NCI-H1930 (cell line): ENCODE measurements around the gene FBXO42.
"Not testable (repeated sequence)": the region's sequence is repeated elsewhere in the genome, so short reads cannot be mapped to it uniquely, and the experiment has no call there.

Source experiments
- DNase-seq, 2 experiments: peaks; one replicate each; lab custom pipeline; 2025; lab: John Stamatoyannopoulos, UW

FBXO42 gene

DNA sequence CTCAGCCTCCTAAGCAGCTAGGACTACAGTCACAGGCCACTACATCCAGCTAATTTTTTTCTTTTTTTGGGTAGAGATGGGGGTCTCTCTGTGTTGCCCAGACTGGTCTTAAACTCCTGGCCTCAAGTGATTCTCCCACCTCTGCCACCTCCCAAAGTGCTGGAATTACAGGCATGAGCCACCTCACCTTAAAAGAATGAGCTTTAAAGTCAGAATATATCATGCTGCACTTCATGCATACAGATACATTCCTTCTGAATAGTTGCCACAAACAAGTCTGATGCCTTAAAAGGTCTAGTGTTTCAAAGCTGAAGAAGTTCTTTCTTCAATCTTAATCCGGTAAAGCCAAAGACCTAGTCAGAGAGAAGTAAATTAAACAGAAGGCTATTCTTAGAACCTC, 91.5 kb downstream of the FBXO42 start:
- no peak for DNase-seq

DNA sequence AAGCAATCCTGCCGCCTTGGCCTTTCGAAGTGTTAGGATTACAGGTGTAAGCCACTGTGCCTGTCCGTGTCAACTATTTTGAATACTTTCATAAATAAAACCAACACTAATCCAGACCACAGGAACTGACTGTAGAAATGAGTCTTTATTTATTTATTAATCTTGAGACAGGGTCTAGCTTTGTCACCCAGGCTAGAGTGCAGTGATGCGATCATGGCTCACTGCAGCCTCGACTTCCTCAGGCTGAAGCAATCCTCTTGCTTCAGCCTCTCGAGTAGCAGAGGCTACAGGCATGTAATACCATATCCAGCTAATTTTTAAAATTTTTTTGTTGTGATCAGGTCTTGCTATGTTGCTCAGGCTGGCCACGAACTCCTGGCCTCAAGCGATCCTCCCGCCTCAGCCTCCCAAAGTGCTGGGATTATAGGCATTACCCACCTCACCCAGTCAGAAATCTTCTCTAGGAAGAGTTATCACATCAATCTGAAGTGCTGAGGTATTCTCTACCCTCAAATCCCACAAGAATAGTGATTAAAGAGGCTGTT, 93.6 kb downstream of the FBXO42 start:
- DNase-seq: no peak

DNA sequence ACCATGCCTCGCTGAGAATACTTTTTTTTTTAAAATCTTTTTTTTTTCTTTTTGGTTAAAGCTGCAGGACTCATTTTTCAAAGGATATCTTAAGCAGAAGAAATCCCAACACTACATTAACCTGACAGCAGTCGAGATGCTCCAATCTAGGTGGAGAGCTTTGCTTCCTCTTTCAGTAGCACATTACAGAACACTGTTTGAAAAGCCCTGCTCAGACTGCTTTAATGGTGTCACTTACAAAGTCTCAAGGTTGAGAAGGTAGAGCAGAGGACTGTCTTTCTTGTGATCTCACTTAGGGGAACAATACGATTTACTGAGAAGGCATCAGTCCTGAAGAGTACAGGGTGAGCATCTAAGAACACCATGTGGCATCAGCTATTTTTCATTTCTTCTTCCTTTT, 94.3 kb downstream of the FBXO42 start:
- no peak for DNase-seq

DNA sequence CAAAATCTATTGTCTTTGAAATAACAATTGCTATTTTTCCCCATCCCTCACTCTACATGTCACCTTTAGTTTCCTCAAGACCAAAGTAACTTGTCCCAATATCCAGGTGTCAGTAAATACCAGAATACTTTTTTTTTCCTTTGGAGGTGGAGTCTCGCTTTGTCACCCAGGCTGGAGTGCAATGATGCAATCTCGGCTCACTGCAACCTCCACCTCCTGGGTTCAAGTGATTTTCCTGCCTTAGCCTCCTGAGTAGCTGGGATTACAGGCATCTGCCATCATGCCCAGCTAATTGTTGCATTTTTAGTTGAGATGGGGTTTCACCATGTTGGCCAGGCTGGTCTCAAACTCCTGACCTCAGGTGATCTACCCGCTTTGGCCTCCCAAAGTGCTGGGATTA, 94.7 kb downstream of the FBXO42 start:
- DNase-seq: not testable (repeated sequence)

DNA sequence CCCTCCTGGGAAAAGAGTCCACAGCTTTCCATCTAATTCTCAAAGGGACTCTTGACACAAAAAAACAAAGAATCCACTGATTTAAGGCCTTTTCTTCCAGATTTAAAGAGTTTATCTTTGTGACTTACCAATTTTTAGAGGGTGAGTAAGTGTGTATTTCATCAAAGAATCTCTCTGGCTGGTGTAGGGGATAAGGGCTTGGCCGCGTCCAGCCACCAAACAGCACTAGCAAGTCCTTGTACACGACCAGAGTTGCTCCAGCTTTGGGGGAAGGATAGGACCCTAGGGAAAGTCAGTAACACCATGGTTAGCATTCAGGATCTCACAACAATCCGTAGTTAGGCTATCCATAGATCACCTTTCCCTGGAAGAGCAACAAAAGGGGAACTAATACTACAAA, 95.8 kb downstream of the FBXO42 start:
- no peak for DNase-seq

DNA sequence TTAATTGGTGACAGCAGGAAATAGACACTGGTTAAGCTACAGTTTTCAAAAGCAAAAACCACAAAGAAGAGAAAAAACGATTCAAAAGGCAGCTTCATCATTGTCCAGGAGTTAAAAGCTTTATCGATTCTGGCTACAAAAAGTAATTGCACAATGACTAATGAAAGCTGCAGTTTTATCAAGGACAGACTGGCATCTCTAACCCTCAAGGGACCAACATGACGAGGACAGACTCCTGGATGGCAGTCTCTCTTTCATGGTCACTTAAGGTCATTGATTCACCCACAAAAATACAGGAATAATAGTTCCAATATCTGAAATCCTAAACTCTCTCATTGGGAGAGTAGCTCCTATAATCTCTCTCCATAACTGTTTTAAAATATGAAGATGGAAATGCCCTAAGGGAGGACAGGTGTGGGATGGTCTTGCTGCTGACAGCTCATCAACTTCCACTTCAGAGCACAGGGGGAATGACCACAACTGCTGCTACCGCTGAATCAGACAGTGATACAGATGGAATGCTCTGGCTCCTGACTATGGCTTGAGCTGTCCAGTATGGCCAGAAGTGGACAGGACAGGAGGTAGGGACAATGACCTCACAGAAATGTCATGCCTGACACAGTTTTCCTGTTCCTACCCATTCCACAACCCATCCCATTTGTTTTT, 97.9 kb downstream of the FBXO42 start:
- DNase-seq: no peak

DNA sequence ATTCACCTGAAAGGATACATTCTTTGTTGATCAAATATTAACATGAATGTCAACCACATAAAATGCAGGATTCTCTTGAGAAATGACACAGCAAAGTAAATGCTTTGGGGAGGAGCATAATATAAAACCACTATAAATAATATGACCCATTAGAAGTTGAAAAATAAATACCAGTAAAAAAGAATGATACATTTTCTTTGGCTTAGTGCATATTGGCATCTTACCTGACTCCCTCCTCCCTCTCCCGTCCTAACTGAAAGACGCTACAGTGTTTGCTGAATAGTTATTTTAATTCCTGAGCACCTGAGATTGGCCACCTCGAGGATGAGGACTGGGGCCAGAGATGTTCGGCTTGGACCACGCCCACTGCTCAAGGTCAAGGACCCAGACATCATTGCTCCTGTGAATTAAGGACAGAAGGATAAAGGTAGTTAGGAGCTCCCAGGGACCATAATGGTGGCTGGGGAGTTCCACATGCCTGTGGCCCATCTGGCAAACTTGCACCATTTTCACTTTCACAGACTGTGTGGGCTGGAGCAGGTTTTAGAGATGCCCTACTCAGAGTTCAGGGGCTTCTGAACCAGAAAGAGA, 98.9 kb downstream of the FBXO42 start:
- no peak for DNase-seq

DNA sequence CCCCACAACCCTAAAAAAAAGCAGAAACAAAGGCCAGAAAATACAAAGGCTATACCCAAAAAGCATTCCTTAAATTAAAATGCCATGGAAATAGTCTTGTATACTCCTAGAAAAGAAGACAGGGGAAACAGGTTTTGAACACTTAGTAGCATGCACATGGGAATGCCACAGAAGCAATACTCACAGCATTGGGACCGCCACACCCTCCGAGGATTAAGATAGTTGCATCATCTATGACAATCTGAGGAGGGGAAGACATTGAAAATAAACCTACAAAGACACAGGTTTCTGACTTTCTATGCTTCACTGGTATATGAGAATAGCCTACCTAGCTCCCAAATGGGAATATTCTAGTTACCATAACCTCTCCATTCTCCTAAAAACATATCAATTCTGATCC, 99.4 kb downstream of the FBXO42 start:
- DNase-seq: no peak

DNA sequence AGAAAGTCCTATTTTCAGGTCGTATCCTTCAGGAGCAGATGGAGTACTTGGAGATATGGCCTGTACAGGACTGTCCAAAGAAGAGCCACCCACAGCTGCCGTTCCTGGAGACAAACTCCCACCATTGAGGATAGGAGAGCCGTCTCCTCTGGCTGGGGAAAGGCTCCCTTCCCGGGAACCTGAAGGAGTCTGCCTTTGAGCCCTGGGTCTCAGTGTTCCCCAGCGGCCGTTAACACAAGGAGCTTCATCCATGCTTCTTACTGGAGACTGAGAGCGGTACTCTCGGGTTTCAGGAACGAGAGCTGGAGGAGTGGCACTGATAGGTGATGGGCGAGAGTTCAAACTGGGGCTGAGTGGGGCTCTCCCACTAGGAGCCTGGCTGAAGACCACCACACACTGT, 100.9 kb downstream of the FBXO42 start:
- no peak for DNase-seq

DNA sequence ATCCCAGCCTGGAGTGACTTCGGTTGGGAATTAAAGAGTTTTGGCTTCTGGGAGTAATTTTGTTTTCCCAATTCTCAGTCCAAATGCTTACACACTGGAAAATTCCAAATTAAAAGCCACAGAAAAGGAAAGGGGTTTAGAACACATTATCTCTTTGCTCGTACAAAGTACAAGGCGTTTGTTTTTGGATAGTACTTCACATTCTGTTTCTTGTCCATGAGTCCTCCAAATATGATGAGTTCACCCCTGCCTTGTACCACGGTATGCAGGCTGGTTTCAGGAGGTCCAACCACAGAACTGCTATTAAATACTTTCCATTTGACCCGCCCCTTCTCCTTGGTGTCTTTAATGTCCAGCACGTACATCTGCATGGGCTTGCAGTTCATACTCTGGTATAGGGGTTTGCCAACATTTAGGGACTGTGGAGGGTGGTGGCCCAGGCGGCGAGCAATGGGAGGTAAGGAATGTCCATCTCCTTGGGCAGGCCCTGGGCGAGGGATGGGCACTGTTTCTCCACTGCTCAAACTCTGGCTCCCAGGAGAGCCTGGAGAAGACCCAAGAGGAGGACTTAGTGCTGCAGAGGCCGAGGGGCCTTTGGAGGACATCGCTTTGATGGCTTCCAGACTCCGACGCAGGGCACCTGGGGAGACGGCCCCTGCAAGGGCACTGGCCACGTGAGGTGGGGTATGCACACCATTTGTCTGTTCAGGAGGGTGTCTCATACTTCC, 101.6 kb downstream of the FBXO42 start:
- DNase-seq: no peak

DNA sequence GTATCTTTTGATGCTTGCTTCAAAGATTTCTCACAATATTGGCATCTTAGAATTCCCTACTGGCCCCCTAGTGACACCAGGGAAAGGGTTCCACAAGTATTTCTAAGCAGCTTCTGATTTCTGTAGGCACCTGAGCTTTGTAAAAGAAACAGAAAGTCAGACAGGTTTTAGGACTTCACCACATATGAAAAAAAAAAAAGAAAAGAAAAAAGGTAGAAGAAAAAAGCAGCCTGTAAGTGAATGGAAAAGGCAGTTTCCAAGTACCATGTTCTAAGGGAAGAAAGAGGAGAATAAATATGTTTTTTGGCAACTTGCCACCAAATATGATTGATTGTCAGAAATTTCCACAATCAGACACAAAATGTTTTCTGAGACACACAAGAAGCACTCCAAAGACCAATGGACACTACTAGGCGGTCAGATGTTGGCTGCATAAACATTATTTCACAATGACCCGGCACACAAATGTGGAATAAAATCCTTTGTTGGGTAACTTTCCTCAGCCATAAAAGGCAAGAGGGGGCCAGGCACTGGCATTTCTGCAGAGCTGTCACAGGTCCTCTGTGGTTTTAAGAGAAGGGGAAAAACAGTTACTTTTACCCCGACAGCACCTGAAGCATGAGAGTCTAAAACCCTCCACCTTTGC, 102.6 kb downstream of the FBXO42 start:
- no peak for DNase-seq

DNA sequence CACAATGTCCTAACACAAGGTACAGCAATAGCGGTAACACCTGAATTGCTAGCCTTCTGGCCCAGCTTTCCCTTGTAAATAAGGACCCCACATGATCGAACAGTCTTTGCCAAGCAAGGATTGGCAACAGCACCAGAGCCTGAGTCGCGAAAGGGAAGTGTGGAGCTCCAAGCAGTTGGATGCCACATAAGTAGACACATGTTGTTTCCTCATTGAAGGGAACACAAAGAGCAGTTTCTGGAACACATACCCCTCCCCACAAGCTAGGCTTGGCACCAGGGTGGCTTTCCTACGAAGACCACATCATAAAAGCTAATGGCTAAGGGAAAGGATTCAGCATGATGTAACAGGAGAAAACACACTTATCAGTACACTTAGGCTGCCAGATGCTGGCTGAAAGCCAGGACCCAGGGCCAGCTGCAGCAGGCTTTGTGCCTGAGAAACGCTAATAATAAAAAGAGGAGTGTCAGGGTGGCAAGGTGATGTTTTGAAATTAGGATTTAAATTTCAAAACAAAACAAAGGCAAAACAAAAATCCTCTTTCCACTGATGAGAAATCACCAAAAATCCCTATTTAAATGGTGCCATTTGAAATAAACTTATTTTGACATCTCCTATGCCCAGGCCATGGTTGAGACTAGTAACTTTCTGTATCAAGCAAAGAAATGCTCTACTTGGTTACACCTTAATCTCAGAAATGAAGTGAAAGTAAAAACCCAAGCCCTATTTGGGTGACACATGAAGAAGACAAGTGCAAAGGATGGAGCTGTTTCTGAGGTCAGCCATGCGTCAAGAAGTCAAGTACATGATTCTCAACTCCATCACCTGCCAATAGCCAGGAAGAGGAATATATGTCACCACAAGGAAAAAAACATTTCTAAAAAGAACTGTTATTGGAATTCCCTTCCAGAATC, 103.4 kb downstream of the FBXO42 start:
- DNase-seq: peak; percentile 35 to 78

DNA sequence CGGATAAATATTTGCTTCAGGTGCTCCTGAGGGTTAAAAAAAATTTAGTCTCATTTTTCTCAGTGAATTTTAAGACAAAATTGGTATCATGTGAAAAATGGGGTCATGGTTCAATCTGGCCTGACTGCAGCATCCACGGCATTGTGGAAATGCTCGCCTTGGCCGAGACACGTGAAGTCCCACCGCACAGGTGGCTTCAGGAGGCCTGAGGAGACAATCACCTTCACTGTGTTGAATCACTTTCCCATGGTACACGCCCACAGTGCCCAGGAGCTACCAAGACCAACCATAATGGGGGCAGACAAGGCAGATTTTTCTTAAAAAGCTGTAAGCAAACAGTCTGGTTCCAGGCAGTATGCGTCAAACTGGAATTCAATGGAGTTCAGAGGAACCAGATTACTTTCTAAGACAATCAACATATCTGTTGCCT, 104.3 kb downstream of the FBXO42 start:
- DNase-seq: no peak

DNA sequence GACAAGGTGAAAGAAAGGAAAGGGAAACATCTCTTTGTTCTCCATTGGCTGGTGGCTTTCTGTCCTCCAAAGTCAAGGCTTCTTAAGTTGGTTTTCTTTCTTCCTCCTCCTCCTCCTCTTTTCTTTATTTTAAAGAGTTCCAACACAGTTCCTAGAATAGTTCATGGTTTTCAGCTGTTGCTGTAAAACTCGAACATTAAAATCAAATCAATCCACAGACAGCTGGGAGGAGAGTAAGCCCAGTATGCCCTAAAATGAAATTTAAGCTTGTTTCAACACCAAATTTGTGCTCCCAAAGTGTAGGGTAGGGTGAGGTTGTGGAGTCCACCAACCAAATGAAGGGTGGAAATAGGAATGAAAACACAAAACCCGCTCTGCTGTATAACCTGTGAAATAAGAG, 104.8 kb downstream of the FBXO42 start:
- DNase-seq: no peak

DNA sequence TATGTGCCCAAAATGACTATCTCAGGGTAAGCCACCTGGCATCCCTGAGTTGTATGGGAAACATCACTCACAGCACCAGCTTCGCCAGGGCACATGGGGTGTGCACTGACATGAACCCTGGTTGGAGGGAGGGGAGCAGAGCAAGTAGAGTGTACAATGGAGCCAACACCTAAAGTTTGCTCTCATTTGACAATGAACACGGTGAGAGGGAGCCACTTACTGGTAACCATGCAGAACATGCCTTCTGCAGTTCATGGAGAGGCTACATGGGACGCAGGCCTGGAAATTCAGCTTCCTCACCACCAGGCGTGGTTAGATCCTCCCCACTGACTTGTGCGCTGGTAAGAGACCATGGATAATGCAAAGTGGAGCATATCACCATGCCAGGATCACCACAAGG, 105.3 kb downstream of the FBXO42 start:
- no peak for DNase-seq

DNA sequence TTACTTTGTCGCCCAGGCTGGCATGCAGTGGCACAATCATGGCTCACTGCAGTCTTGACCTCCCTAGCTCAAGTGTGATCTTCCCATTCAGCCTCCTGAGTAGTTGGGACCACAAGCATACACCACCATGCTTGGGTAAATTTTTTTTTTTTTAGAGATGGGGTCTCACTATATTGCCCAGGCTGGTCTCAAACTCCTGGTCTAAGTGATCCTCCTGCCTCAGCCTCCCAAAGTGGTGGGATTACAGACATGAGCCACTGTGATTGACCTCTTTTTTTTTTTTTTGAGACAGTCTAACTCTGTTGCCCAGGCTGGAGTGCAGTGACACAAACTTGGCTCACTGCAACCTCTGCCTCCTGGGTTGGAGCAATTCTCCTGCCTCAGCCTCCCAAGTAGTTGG, 106.0 kb downstream of the FBXO42 start:
- not testable (repeated sequence) for DNase-seq

DNA sequence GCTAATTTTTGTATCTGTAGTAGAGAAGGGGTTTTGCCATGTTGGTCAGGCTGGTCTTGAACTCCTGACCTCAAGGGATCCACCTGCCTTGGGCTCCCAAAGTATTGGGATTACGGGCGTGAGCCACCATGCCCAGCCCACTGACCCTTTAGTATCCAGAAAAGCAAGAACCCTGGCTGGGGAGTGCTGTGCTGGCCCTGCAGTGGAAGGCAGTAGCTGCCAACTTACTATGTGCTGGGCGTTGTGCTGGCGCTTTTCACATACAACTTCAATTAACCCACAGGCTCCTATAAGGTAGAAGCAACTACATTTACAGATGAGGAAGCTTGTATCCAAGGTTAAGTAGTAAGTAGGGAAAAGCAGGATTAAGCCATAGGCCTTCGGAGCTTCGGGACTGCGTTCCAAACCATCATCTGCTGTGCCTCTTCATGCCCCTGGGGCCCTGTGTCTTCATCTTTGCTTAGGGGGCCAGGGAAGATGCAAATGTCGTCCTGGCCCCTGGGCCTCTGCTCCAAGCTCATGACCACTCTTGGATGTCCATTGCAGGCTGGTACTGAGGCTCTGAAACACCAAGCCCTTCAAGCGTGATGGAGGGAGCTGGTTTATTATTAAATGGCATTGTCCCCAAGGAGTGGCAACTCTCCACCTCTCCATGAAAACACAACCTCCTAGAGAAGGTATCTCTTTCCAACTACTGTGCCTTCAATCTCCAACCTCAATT, 106.6 kb downstream of the FBXO42 start:
- no peak for DNase-seq

DNA sequence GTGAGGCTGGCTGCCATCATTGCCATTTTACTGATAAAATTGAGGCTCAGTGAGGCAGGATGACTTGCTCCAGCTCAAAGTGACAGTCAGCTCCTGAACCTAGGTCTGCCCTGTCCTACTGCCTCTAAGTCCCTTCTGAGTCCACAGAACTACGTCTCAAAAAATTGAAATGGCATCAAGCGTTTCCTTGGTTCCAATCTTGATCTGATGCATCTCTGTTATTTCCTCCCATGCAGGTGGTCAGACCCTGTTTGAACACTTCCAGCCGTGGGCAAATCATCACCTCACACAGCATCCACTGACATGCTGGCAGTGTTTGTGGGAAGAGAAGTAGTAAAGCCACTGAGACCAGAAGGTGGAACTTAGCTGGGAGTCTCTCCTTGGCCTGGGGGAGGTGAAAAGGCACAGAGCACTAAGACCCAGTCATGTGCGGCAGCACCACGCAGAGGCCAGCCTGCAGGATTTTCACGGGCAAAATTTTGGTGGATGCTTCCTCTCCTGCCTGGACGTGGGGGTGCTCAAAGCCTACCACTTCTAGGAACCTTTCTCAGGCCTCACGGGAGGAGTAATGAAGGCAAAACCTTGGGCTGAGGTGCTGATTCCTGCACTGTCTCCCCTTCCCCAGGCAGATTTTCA, 107.5 kb downstream of the FBXO42 start:
- no peak for DNase-seq

DNA sequence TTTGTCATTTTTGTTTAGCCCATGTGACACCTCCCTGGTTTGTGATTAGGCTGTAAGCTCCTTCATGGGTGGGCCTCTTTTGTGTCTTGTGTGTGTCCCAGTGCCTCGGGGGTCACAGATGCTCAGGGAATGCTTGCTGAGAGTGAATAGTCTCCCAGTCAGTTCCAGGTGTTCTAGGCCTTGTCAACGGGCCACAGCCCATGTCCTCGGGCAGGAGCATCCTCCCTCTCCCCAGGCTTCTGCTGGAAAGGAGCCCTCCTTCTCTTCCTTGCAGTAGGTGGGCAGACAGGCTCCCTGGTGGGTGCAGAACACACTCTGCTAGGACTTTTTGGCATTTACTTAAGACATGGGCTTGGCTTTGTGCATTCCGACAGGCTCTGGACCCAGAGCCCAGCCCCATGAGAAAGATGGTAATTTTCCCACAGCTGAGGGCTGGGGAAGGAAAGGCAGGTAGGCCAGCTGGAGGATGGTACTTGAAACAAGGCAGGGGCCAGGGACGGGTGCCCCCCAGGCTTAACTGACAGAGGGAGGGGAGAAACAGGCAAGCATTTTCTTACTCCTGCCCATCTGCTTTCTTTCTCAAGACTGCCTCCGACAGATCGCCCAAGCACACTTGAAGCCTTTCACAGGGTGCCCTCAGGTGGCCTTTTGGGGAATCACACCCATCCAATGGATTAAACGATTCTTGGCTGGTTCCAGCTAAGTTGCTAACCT, 108.2 kb downstream of the FBXO42 start:
- peak; percentile 24 to 60 for DNase-seq

DNA sequence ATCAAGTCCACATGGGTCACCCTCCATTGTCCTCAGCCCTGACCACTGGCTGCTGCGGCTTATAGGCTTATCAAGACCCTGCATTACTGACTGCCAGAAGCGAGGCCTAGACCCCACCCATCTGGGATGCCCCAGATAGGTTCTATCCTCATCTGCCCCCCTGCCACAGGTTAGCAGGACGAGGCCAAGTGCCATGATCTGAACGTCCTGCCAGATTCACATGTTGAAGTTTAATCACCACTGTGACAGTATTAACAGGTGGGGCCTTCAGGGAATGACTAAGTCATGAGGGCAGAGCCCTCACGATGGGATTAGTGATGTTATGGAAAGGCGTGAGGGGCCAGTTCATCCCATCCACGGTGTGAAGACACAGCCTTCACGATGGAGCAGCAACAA, 109.1 kb downstream of the FBXO42 start:
- DNase-seq: no peak
